Measurements from ENCODE around the gene INAVA.

GRCh38 chr1:200869376-200869752 is 25.3 kb upstream of the INAVA start:
- TF ChIP-seq, protein P1, sequence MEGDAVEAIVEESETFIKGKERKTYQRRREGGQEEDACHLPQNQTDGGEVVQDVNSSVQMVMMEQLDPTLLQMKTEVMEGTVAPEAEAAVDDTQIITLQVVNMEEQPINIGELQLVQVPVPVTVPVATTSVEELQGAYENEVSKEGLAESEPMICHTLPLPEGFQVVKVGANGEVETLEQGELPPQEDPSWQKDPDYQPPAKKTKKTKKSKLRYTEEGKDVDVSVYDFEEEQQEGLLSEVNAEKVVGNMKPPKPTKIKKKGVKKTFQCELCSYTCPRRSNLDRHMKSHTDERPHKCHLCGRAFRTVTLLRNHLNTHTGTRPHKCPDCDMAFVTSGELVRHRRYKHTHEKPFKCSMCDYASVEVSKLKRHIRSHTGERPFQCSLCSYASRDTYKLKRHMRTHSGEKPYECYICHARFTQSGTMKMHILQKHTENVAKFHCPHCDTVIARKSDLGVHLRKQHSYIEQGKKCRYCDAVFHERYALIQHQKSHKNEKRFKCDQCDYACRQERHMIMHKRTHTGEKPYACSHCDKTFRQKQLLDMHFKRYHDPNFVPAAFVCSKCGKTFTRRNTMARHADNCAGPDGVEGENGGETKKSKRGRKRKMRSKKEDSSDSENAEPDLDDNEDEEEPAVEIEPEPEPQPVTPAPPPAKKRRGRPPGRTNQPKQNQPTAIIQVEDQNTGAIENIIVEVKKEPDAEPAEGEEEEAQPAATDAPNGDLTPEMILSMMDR (IDR thresholded peaks at IDR 0.05; ENCODE audit: borderline replicate concordance, extremely low read depth, low read length, poor library complexity, severe bottlenecking) = no peak
- TF ChIP-seq EZH2 (IDR thresholded peaks at IDR 0.05; ENCODE audit: borderline replicate concordance, low read depth, low read length, severe bottlenecking) = no peak

All from DND-41 (cell line).